GM12891 (cell line): ENCODE measurements around the gene CSNK2A2.

Experiments used
- PAX5 ChIP-seq: IDR thresholded peaks from 2 replicates; pipeline ENCODE4 v1.6.1; 2011; ENCODE audit warnings: low read length, moderate library complexity, mild to moderate bottlenecking; ENCODE audit not compliant: insufficient read depth, severe bottlenecking
- POLR2A ChIP-seq: IDR thresholded peaks from 2 replicates; pipeline ENCODE4 v1.6.1; 2011; ENCODE audit warnings: low read depth, low read length, control low read depth
- POLR2AphosphoS5 ChIP-seq: IDR thresholded peaks from 2 replicates; pipeline ENCODE4 v1.6.1; 2011; ENCODE audit warnings: low read depth, low read length, control low read depth
- SPI1 ChIP-seq: IDR thresholded peaks from 2 replicates; pipeline ENCODE4 v1.6.1; 2011; ENCODE audit warnings: low read depth, low read length, control low read depth
- TAF1 ChIP-seq: IDR thresholded peaks from 2 replicates; pipeline ENCODE4 v1.6.1; 2011; ENCODE audit warnings: low read depth, low read length, control low read depth

DNA sequence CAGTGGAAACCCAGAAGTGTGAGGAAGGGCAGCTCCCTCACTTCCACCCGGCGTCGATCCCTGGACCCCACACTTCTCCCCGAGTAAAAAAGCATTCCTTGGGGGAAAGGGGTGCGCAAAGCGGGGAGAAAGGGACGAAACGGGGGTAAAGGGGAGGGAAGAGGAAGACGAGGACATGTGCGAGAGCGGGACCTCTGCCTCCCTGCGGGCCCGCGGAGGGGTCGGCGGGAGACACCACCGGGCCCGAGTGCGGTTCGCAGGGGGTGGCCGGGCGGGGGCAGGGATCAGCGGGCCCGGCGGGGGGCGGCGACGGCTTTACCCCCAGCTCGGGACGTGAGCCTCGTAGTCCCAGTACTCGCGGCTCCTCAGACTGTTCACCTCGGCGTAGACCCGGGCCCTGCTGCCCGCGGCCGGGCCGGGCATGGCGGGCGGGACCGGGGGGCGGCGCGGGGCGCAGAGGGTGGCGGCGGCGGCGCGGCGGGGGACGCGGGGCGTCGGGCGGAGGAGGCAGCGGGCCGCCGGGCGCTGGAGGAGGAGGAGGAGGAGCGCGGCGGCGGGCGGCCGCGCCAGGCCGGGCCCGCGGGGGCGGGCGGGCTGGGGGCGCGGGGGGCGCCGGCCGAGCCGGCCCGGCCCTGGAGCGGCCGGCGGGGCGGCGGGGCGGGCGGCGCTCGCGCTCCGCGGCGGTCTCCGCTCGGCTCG is 443 bp downstream of the CSNK2A2 start:
- TF ChIP-seq POLR2A: no peak
- no peak for TF ChIP-seq TAF1
- TF ChIP-seq POLR2AphosphoS5: no peak
- TF ChIP-seq SPI1: no peak
- TF ChIP-seq PAX5: no peak
